ENCODE measurements around the gene KLHL34.

The KLHL34 gene, protein sequence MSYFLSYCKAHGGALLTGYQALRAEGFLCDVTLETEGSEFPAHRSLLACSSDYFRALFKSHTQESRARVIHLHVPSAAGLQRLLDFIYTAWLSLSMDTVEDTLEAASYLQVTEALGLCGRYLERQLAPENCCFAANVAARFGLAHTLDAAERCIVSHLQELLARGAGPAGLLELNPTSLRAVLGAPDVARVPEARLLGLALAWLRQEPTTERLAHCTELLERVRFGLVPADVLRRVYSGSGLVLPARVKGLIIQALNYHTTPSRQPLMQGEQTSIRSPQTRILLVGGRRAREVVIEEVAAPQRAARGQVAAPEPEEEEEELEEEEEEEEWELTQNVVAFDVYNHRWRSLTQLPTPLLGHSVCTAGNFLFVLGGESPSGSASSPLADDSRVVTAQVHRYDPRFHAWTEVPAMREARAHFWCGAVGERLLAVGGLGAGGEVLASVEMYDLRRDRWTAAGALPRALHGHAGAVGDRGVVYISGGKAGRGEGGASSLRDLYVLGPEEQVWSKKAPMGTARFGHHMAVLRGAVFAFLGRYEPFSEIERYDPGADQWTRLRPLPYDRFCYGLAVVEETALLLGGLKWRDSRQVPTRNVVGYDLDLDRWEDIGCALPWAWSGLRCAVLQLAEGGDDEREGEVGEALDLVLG

DNA sequence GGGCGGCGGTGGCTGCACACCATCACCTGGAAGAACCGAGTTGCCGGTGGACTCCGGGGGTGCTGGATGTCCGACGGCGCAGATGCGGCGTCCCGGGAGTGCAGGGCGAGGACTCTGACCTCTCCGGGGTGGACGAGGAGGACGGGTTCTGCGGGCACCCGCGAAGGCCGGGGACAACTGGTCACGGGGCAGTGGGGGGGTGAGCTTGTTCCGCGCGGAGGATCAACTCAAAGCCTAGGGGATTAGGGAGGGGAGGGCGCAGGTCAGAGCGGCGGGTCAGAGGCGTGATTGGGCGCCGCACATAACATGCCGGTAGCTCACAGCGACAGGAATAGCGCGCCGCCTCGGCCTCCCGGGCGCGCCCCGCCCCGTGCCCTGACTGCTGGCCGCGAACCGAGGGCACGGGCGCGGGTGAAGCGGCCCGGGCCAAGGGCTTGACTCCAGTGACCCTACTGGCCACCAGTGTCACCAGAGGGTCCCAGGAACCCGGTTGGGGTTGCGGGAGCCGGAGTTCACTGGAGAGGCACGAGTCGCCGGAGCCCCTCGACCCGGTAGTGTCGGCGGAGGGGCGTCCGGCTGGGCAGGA lies at the start of gene KLHL34:
Gene KLHL34, minus strand, starts transcription at position 179 of the 586 bp plus-strand sequence. CDS start 542 bp downstream, outside the sequence.
- DNase-seq = no peak

- no peak for DNase-seq
These were observed 47.1 kb upstream of the KLHL34 start for GRCh38 chrX:21705225-21705624.

DNA sequence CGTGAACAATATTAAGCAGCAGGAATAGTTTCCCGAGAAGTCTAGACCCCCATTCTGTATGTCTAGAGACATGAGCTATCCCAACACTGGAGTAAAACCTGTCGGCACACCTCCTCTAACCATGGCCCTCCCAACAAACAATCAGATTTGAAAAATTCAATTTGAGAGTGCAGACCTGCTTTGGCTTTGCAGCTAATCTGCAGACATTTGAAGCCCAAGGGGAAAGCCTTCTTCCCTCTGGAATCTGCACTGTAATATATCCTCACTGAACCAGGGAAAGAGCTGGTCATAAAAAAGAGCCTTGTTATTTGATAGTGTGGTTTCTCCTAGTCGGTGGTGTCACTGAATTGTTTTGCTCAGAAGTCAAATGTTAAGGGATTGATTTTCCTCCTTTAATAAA lies 44.6 kb upstream of the KLHL34 start:
- no peak for DNase-seq

- DNase-seq = no peak
These were observed 42.8 kb upstream of the KLHL34 start for GRCh38 chrX:21700967-21701366.

GRCh38 chrX:21700275-21700674 lies 42.1 kb upstream of the KLHL34 start:
- no peak for DNase-seq

- DNase-seq = no peak
These were observed 41.0 kb upstream of the KLHL34 start for GRCh38 chrX:21699136-21699535.

GRCh38 chrX:21698272-21698671 lies 40.1 kb upstream of the KLHL34 start:
- DNase-seq = no peak

GRCh38 chrX:21691512-21692018 lies 33.4 kb upstream of the KLHL34 start:
- DNase-seq = no peak

DNA sequence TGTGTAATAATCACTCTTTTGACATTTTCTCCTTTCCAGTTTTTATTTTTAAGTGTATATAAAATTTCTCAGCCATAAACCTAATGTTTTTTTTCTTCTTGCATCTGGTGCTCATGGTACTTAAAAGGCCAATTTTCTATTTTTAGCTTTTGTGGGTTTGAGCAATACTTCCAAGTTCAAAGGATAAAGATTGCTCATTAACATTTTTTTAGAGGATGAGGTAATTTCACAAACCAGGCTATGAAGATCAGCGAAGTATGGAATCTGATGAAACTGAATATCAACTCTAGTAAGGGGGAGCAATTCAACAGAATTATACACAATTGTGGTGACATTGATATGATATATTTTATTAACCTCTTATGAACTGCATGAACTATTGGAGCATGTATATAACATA lies 25.8 kb upstream of the KLHL34 start:
- DNase-seq = no peak

DNA sequence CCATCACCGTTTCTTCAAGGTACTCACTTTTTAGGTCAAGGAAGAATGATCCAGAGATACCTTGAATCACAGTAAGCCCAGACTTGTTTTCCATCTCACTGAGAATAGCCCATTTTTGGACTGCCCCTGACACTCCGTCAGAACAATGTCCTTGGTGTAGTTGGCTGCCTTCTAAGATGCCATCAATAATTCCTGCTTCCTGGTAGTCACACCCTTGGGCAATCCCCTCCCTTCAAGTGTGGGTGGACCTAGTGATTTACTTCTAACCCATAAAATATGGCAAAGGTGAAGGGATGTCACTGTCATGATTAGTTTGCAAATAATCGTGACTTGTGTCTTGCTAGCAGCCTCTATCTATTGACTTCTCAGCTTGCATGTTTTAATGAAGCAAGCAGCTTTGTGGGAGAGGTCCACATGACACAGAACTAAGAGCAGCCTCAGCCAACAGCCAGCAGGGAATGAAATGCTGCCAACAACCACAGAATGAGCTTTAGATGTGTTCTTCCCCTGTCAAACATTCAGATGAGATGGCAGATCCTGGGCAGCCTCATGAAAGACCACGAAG lies 20.0 kb upstream of the KLHL34 start:
- no peak for DNase-seq

- no peak for DNase-seq
These were observed 17.8 kb upstream of the KLHL34 start for GRCh38 chrX:21675931-21676330.

- DNase-seq = no peak
These were observed 16.5 kb upstream of the KLHL34 start for GRCh38 chrX:21674430-21675186.

- DNase-seq = no peak
These were observed 8.5 kb upstream of the KLHL34 start for GRCh38 chrX:21666679-21667078.

- no peak for DNase-seq
These were observed 8.1 kb upstream of the KLHL34 start for GRCh38 chrX:21666252-21666651.

DNA sequence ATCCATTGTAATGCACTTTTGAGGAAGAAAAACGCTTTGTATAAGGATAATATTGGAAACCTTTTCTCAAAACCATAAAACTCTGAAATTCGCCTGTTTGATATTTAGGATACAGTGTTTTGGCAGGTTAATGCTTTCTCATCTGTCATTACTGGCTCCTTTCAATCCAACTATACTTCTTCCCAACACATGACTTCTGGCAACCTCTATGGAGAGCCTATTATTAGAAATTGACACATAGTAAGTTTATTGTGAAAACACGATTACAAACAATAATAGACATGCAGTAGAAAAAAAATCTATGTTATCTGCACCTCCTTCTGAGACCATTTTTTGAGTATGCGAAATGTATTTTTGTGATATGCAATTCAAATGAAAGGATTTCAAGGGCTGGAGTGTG lies 4.6 kb upstream of the KLHL34 start:
- DNase-seq = no peak

DNA sequence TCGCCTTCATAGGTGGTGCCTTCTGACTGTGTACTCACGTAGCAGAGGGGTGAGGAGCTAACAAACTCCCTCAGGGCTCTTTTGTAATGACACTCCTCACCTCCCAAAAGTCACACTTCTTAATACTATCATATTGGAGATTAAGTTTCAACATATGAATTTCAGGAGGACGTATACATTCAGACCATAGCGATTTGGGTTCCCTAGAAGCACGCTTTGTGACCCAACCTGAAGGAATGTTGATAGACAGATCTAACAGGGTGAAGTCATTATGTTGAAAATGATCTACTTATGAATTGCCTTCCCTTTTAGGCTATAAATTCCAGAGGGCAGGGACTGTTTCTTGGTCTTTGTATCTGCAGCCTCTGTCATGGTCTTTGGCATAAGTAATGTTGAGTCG lies 3.2 kb upstream of the KLHL34 start:
- DNase-seq = no peak

DNA sequence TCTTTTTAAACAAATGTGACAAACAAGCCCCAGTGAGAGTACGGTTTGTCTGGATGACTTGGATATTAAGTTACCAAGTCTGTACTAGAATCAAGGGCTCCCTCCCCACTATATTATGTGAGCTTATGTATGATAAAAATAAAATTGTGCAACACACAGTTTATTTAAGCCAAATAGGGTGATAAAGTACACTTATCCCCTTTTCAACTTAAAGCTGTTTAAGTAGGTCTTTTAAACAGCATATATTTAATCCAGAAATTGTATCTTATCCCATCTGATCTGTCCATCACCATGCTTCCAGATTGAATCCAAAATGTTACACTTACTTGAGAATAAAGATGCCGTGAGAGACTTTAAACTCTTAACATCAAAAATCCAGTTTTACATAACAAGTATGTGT lies 2.0 kb upstream of the KLHL34 start:
- DNase-seq = no peak

GRCh38 chrX:21659320-21659719 lies 1.2 kb upstream of the KLHL34 start:
- DNase-seq = no peak

- no peak for DNase-seq
These were observed 616 bp upstream of the KLHL34 start for GRCh38 chrX:21658746-21659145.

- DNase-seq = no peak
These were observed 595 bp downstream of the KLHL34 start for GRCh38 chrX:21657318-21658151.

- no peak for DNase-seq
These were observed 1.4 kb downstream of the KLHL34 start for GRCh38 chrX:21656587-21657317.

All from KG1 (cell line).